Measurements from ENCODE around the gene KAT7.

Gene KAT7

GRCh38 chr17:49843774-49844350, 55.4 kb downstream of the KAT7 start:
- DNase-seq = no peak

GRCh38 chr17:49845321-49845720, 56.8 kb downstream of the KAT7 start:
- DNase-seq = no peak

- no peak for DNase-seq
Measured at GRCh38 chr17:49846938-49847712, 58.6 kb downstream of the KAT7 start.

- no peak for DNase-seq
Measured at GRCh38 chr17:49848019-49848473, 59.6 kb downstream of the KAT7 start, which contains the start of gene TAC4. TAC4 (minus strand) TSS chr17:49848069; CDS start chr17:49848017, 52 bp downstream.

- no peak for DNase-seq
Measured at GRCh38 chr17:49848739-49849138, 60.3 kb downstream of the KAT7 start.

GRCh38 chr17:49850218-49850610, 61.7 kb downstream of the KAT7 start:
- no peak for DNase-seq

- no peak for DNase-seq
Measured at GRCh38 chr17:49850772-49851386, 62.4 kb downstream of the KAT7 start.

- DNase-seq = no peak
Measured at GRCh38 chr17:49851387-49852291, 63.2 kb downstream of the KAT7 start.

GRCh38 chr17:49853470-49854015, 65.1 kb downstream of the KAT7 start:
- no peak for DNase-seq

GRCh38 chr17:49854126-49854525, 65.6 kb downstream of the KAT7 start:
- DNase-seq = no peak

- no peak for DNase-seq
Measured at GRCh38 chr17:49858796-49859195, 70.3 kb downstream of the KAT7 start.

- no peak for DNase-seq
Measured at GRCh38 chr17:49859991-49860953, 71.8 kb downstream of the KAT7 start.

GRCh38 chr17:49861150-49861884, 72.8 kb downstream of the KAT7 start:
- DNase-seq = no peak

GRCh38 chr17:49862781-49863331, 74.4 kb downstream of the KAT7 start:
- no peak for DNase-seq

GRCh38 chr17:49866019-49866380, 77.5 kb downstream of the KAT7 start:
- no peak for DNase-seq

- DNase-seq = no peak
Measured at GRCh38 chr17:49866882-49867413, 78.5 kb downstream of the KAT7 start.

GRCh38 chr17:49869038-49869374, 80.5 kb downstream of the KAT7 start:
- DNase-seq = no peak

GRCh38 chr17:49870298-49870697, 81.8 kb downstream of the KAT7 start:
- no peak for DNase-seq

GRCh38 chr17:49871211-49871610, 82.7 kb downstream of the KAT7 start:
- DNase-seq = no peak

GRCh38 chr17:49872754-49873377, 84.4 kb downstream of the KAT7 start:
- DNase-seq = no peak

Measured in SIG-M5 (cell line).